Hematopoietic multipotent progenitor cell treated with erythropoietin and hydrocortisone succinate and interleukin-3 and kit ligand, for 8 days (in vitro differentiated cells): ENCODE measurements around the gene HS2ST1.
"Not testable (repeated sequence)": the region's sequence is repeated elsewhere in the genome, so short reads cannot be mapped to it uniquely, and the experiment has no call there.

ENCODE experiments used
- DNase-seq: peaks from one replicate; pipeline ENCODE4 v3.0.0-alpha.2; 2015

The HS2ST1 gene

DNA sequence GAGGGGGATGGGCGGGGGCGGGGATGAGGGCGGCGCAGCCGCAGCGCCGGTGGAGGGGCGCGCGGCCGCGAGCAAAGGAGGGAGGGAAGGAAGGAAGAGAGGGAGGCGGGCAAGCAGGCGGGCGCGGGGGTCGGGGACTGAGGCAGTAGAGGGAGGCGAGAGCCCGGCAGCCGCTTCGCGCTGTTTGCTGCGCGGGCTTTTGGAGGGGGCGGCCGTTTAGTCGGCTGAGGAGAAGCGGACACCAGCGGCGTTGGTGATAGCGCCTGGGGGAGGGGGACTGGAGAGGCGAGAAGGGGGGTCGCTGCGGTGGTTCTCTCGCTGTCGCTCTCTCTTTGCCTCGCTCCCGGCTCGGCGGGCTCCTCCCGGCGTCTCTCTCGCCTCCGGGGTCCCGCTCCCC lies at the start of gene HS2ST1:
HS2ST1 (plus strand) TSS at position 35 of the 397 bp plus-strand sequence.
- no peak for DNase-seq

DNA sequence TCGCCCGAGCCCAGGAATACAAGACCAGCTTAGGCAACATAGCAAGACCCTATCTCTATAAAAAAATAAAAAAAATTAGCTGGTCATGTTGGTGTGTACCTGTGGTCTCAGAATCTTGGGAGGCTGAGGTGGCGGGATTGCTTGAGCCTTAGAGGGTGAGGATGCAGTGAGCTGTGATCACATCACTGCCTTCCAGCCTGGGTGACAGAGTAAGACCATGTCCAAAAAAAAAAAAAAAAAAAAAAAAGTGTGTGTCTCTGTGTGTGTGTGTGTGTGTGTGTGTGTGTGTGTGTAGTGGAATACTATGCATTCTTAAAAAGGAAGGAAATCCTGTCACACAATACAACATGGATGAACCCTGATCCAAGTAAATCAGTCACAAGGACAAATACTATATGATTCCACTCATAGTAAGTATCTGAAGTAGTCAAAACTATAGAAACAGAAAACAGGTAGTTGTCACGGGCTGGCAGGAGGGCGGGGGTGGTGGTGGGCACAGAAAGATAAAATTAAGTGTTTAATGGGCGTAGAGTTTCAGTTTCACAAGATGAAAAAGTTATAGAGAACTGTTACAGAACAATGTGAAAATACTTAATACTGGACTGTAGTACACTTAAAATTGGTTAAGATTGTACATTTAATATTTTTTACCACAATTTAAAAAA lies 48.3 kb upstream of the HS2ST1 start:
- no peak for DNase-seq

DNA sequence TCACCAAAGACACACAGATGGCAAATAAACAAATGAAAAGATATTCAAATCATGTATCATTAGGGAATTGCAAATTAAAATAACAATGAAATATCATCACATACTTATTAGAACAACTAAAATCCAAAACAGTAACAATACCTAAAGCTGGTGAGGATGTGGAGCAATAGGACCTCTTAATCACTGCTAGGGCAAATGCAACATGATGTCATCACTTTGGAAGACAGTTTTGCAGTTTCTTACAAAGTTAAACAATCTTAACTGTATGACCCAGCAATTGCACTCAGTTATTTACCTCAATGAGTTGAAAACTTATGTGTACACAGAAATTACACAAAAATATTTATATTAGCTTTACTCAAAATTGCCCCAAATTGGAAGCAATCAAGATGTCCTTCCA lies 47.8 kb upstream of the HS2ST1 start:
- DNase-seq = no peak

DNA sequence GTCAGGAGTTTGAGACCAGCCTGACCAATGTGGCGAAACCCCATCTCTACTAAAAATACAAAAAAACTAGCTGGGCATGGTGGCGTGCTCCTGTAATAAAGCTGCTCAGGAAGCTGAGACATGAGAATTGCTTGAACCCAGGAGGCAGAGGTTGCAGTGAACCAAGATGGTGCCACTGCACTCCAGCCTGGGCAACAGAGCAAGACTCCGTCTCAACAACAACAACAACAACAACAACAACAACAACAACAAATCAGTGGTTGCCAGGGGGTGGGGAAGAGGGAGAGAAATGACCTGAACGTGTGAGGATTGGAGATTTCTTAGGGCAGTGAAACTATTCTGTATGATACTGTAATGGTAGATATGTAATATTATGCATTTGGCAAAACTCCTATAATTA lies 47.2 kb upstream of the HS2ST1 start:
- DNase-seq = not testable (repeated sequence)

DNA sequence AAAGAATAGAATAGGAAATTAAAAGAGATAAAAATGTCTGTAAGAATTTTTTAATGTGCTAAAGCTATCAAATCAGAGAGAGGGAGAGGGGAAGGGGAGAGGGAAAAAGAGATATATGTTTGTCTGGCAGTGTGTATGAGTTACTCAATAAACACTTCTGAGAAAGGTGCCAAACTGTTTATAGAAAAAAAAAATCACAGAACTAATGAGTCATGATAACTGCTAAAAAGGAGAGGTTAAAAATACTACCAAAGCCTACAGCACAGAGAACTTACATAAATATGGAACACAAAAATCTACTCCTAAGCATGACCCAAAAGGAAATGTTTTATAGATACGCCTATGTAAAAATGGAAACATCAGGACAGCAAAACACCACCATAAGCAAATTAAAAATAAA lies 46.0 kb upstream of the HS2ST1 start:
- no peak for DNase-seq

DNA sequence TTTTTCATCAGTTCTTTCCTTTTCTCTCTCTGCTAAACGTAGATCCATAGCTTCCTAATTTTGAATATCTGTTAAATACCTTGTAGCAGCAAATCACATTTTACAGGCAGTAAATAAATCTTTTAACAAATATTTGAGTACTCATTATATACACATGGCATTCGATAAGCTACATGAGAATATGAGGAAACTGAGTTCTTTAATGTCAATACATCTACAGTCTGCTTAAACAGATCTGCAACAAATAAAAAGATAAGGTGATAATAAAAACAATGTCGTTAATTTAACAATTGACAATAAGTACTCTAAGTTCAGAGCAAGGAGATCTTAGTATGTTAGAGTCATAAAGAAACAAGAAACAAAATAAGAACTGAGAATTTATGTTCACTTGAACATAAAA lies 43.4 kb upstream of the HS2ST1 start:
- no peak for DNase-seq

DNA sequence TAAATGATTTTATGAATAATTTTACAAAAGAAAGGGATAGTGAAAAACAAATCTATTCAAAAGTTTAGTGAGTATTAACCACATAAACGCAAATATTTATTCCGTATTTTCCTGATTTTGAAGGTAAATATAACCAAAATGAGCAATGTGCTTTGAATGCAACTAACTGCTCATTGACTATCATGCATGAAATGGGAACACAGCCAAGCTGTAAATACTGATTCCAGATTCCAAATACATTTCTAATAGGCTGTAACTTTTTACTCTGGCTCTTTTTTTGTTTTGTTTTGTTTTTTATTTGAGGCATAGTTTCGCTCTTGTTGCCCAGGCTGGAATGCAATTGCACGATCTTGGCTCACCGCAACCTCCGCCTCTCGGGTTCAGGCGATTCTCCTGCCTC lies 42.3 kb upstream of the HS2ST1 start:
- no peak for DNase-seq

DNA sequence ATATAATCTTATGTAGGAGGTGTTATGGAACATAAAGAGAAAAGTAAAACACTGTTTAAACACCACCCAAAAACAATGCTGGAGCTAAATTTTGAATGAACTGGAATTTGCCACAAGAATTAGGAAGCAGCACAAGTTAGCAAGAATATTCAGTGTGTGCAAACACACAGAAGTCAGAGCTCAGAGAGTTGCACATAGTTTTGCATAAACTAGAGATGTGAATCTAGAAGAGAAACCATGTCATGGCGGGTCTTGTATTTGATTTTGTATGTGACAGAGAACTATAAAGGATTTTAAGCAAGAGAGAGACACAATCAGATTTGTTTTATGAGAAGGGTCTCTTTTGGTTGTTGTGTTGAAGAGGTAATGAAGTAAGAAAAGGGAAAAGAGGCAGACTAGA lies 38.7 kb upstream of the HS2ST1 start:
- no peak for DNase-seq

DNA sequence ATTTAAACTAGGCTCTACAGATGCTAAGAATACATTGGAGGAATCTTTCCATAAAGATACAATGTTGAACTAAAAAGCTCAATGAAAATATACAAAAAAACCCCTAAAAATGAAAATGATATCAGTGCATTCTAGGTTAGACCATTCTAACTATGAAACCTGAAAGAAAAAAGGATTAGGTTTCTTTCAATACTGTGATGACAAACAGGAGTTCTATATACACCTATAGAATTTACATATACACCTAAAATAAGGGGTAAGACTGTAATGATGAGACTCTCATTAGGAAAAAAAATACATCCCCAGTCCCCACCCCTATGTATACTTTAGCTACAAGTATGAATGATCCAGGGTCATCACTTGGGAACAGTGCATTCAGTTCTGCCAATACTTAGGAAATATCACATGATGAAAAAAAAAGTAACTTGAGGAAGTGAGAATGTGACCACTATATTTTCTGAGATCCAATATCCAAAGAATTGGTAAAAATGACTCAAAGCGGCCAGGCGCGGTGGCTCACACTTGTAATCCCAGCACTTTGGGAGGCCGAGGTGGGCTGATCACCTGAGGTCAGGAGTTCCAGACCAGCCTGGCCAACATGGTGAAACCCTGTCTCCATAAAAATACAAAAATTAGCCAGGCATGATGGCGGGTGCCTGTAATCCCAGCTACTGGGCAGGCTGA lies 26.8 kb upstream of the HS2ST1 start:
- no peak for DNase-seq

DNA sequence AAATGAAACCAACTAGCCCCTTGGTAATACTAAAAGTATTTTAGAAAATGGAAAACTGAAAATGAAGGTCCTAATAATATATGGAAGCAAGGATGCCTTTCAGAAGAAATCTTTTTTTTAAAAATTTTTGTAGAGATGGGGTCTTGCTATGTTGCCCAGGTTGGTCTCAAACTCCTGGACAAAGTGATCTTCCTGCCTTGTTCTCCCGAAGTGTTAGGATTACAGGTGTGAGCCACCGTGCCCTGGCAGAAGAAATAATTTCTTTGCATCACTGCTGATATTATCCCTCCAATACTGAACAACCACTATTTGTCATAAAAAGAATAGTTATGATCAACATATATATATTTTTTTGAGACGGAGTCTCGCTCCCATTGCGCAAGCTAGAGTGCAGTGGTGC lies 26.1 kb upstream of the HS2ST1 start:
- DNase-seq = no peak

DNA sequence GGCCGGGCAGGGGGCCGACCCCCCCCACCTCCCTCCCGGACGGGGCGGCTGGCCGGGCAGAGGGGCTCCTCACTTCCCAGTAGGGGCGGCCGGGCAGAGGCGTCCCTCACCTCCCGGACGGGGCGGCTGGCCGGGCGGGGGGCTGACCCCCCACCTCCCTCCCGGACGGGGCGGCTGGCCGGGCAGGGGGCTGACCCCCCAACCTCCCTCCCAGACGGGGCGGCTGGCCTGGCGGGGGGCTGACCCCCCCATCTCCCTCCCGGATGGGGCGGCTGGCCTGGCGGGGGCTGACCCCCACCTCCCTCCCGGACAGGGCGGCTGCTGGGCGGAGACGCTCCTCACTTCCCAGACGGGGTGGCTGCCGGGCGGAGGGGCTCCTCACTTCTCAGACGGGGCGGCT lies 15.0 kb upstream of the HS2ST1 start:
- DNase-seq = not testable (repeated sequence)

DNA sequence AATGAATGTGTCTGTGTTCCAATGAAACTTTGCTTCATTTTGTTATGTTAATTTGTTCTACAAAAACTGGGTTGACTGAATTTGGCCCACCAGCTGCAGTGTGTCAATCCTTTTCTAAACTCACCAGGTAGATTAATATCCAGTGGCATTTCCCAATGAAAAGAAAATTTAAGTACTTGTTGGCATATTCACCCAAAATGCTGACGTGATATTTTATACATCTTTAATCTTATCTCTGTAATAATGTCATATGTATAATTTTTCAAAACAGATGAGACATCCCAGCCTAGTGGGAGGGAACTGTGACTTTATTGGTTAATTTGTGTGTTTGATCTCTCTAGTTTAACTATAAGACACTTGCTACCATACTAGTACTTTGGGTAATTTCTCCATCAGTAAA lies 8.6 kb upstream of the HS2ST1 start:
- no peak for DNase-seq

DNA sequence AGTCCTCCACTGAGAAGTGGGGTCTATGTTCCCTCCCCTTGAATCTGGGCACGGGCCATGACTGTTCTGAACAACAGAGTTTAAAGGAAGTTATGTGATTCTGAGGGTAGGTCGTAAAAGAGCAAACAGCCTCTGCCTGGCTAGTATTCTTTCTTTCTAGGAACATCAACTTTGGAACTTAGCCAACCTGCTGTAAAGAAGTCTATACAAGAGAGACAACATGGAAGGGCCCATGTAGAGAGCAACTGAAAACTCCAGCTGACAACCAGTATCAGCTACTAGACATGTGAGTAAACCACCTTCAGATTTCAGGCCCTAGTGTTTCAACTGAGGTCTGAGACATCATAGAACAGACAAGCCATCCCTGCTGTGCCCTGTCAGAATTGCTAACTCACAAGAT lies 8.0 kb upstream of the HS2ST1 start:
- peak; percentile 23 for DNase-seq

DNA sequence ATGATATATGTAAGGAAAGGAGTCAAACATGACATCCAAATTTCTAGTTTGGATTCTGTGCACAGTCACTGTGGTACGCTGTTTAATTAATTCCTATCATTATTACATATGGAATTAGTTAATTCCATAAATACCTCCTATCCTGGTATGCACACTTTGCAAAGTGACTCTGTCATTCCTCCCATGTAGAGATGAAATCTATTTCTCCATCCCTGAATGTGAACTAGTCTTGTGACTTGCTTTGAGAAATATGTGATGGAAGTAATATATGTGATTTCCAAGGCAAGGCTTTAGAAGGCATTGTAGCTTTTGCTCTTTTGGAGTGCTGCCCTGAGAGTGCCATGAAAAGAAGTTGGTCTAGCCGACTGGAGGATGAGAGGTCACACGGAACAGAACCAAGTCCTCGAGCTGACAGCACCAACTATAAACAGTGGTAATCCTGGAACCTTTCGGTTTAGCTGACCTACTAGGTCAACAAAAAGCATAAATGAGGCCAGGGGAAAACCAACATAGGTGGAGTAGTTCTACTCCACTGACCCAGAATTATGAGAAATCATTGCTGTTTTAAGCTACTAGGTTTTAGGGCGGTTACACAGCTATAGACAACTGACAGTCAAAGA lies 2.0 kb upstream of the HS2ST1 start:
- DNase-seq = no peak

DNA sequence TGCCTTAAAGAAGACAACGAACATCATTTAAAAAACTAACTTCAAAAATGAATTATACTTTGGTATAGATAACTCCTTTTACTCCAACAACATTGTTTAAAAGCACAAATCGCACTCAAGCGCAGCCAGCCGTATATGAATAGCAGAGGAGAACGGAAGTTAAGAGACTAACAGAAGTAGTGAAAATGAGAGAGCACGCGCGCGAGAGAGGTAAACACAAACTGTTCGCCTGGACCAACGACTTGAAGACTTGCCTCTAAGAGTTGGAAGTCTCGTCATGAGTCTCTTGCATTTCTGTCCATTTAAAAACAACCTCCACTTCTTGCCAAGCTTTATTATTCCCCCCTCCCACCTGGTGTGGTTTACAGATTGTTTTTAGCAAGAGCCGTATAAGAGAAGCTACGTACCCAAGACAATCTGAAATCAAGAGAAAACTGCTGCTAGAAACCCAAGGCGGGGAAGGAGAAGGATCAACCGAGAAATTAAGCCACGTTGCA lies 988 bp upstream of the HS2ST1 start:
- DNase-seq = no peak

DNA sequence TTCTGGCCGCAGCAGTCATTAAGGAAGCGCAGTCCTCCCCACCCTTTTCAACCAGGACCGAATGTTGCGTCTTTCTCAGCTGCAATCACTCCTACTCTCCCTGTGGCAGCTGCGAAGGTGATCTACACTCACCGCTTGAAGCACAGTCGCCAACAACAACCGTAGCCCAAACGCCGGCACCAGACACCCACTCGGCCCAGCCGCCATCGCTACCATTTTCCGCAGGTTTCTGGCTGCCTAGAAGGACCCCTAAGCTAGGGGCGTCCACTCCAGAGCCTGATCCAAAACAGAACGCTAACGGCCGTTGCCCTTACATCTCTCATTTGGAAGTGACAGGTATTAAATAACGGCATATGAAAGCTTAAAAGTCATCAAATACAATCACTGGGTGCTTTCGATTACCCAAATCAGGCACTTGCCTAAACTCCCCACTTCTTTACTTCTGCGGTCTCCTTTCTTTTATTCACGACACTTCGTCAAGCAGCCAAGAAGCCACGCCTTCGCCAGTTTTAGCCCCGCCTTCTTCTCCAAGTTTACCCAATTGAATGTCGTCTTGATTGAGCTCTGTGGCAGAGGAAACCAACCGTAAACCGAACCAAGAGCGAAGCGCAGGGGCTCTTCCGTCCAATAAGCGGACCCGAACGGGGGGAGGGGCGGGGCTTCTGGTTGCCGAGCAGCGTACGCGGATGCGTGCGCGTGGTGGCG lies 387 bp upstream of the HS2ST1 start, which contains the start of gene SELENOF:
SELENOF (minus strand) TSS at position 231 of the 705 bp plus-strand sequence; CDS start at position 216, 15 bp downstream.
- DNase-seq = peak; percentile 100

DNA sequence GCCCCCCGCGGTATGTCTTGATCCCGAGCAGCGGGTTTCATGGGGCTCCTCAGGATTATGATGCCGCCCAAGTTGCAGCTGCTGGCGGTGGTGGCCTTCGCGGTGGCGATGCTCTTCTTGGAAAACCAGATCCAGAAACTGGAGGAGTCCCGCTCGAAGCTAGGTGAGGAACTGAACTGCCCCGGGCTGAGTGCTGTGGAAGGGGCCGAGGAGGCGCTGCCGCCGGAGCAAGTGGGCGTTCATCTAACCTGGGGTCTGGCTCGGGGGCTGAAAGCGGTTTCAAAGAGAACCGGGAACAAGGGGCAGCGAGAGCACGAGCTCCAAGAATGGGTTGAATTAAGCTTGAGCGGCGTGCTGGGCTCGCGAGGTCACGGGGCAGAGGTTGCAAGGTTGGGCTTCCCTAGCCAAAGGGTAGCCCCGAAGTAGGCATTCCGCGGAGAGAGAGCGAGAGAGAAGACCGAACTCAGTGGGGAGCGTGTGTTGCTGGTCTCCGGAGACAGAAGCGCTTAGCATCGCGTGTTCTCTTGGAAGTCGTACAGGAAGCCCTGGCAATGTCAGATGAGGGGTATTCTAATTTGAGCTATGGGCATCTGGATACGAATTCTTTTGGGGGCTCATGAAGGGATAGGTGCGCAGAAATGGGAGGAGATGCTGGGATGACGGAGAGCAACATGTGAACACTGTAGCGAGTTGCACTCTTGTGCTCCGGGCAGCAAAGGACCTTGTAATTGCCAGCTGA lies 732 bp downstream of the HS2ST1 start:
- peak; percentile 60 for DNase-seq

DNA sequence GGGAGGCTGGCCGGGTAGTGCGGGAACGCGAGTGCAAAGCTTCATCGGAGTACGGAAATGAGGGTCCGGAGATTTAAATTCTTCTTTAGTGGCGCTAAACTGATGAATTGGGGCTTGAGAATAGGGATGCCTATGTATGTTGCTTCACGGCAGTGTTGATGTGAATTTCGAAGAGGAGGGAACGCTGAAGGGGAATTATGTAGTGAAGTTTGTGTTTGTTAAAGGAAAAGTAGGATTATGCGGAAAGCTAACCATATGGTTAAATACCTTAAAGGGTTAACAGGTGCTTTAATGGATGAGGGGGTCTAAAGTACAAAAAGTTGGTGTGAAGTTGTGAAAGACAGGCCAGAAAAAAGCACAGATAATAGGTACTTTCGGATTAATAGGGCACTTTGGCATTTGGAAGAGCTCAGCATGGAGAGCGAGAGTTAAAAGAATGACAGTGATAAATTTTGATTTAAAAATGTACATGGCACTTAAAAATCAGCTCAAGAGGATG lies 1.4 kb downstream of the HS2ST1 start:
- DNase-seq = no peak

DNA sequence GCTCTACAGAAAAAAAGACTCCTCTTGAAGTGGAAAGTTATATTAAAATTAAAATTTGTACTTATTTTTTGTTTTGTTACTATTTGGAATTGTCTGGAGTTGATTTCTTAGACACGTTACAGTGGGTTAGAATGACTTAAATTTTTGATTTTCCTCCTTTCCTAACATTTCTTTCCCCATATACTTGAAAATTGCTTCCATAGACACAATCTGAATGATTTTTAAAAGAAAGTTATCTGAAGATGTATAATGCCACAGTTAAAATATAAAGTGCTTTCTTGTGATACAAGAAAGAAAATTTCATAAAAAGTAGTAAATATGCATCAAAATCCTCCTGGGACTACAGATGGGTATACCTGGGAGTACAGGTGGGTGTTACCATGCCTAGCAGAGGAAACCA lies 2.3 kb downstream of the HS2ST1 start:
- DNase-seq = no peak

DNA sequence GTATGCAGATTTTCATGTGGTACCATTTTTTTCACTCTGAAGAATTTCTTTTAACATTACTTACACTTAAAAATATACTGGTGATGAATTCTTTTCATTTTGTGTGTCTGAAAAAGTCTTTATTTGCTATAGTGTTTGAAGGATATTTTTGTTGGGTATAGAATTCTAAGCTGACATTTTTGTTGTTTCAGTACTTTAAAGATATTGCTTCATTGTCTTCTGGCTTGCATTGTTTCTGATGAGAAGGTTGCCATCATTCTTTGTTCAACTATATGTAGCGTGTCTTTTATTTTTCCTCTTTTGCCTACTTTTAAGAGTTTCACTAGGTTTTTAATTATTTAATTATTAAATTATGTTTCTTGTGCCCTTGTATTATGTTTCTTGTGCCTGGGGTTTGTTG lies 8.0 kb downstream of the HS2ST1 start:
- DNase-seq = no peak

DNA sequence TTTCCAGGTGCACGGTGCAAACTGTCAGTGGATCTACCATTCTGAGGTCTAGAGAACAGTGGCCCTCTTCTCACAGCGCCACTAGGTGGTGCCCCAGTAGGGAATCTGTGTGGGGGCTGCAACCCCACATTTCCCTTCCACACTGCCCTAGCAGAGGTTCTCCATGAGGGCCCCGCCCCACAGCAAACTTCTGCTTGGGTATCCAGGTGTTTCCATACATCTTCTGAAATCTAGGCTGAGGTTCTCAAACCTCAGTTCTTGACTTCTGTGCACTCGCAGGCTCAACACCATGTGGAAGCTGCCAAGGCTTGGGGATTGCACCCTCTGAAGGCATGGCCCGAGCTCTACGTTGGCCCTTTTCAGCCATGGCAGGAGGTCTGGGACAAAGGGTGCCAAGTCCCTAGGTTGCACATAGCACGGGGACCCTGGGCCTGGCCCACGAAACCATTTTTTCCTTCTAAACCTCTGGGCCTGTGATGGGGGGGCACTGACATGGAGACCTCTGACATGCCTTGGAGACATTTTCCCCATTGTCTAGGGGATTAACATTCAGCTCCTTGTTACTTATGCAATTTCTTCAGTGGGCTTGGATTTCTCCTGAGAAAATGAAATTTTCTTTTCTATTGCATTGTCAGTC lies 10.0 kb downstream of the HS2ST1 start:
- no peak for DNase-seq

DNA sequence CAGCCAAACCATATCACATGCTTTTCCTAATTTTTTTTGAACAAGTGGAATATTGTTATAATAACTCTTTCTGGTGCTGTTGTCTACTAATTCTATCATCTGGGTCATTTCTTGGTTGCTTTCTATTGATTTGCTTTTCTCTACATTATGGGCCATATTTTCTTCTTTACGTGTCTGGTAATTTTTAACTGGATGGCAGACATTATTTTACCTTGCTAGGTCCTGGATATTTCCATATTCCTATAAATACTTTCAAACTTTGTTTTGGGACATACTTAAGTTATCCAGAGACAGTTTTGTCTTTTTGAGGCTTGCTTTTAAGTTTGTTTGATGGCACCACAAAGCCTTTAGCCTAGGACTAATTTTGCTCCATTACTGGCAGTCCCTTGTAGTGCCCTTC lies 11.3 kb downstream of the HS2ST1 start:
- DNase-seq = no peak
